Activated CD4-positive, alpha-beta T cell treated with anti-CD3 and anti-CD28 coated beads, Interleukin-2, amount 10 ng/mL, durations not matched to agents 7 days and 5 days (primary cell): Measurements from ENCODE around the gene ALOXE3. TPM values are rescaled to one million over a fixed set of nuclear protein-coding genes. Genes with fewer than 3 reads are reported as not detected.
"Not testable (repeated sequence)": the region's sequence is repeated elsewhere in the genome, so short reads cannot be mapped to it uniquely, and the experiment has no call there.

ENCODE experiments used
- CTCF ChIA-PET: fragments of 350-600 bp; sonication (Branson Sonifier 250); formaldehyde crosslinking; loops from one replicate; lab custom pipeline; 2021; ENCODE audit warnings: antibody characterized with exemption; lab: Charles Lee
- POLR2A ChIA-PET: fragments of 350-600 bp; sonication (Branson Sonifier 250); formaldehyde crosslinking; loops from one replicate; lab custom pipeline; 2021; ENCODE audit warnings: antibody characterized with exemption; lab: Charles Lee
- DNase-seq: peaks from one replicate; pipeline ENCODE4 v3.0.0-alpha.2; 2020
- H3K27ac Mint-ChIP-seq: one replicate; pipeline ENCODE4 v1.8.0; 2021; ENCODE audit warnings: mild to moderate bottlenecking, moderate library complexity, mixed read lengths
- H3K27me3 Mint-ChIP-seq: one replicate; pipeline ENCODE4 v1.8.0; 2021; ENCODE audit warnings: mixed read lengths
- H3K36me3 Mint-ChIP-seq: one replicate; pipeline ENCODE4 v1.8.0; 2021; ENCODE audit warnings: low read depth, mixed read lengths
- H3K4me1 Mint-ChIP-seq: one replicate; pipeline ENCODE4 v1.8.0; 2021; ENCODE audit warnings: mixed read lengths
- H3K4me3 Mint-ChIP-seq: one replicate; pipeline ENCODE4 v1.8.0; 2021; ENCODE audit warnings: mild to moderate bottlenecking, moderate library complexity, mixed read lengths
- H3K9me3 Mint-ChIP-seq: one replicate; pipeline ENCODE4 v1.8.0; 2021; ENCODE audit warnings: mixed read lengths
- total RNA-seq, 2 experiments: library from RNA; stranded (reverse); gene quantifications; one replicate each; pipeline ENCODE4 v1.2.3, GENCODE V29; 2021

The ALOXE3 gene
- total RNA-seq, 2 experiments from 2014 or later: not detected

GRCh38 chr17:8077939-8078338 lies 40.4 kb downstream of the ALOXE3 start:
- CTCF ChIA-PET: interaction anchor here (1.5 to 1.8 kb wide), 2 partner anchors 18 to 41 kb away, joined by 5 to 8 read pairs; no protein-coding TSS in a partner anchor
- H3K27ac Mint-ChIP-seq, POLR2A ChIA-PET: not testable (repeated sequence)

GRCh38 chr17:8076502-8077266 lies 41.6 kb downstream of the ALOXE3 start:
- peaks cover 36% of the 10 kb centered on the region for H3K27me3 Mint-ChIP-seq
- POLR2A ChIA-PET: no interaction called here
- DNase-seq: no peak
- no peak overlapping the region for H3K27ac Mint-ChIP-seq
- H3K9me3 Mint-ChIP-seq: no peaks in the 10 kb centered on the region
- H3K36me3 Mint-ChIP-seq: no peaks in the 10 kb centered on the region
- CTCF ChIA-PET: interaction anchor here (0.6 to 3.5 kb wide), 7 partner anchors 15 to 223 kb away, joined by 3 to 32 read pairs (median 5); no protein-coding TSS in a partner anchor
- no peak overlapping the region for H3K4me3 Mint-ChIP-seq
- H3K4me1 Mint-ChIP-seq: peaks cover 35% of the 10 kb centered on the region

More at GRCh38 chr17:8077939-8078338, 40.4 kb downstream of the ALOXE3 start:
- DNase-seq, H3K4me3 Mint-ChIP-seq, H3K9me3 Mint-ChIP-seq, H3K36me3 Mint-ChIP-seq: not testable (repeated sequence)
- peaks cover 33% of the 10 kb centered on the region for H3K4me1 Mint-ChIP-seq
- H3K27me3 Mint-ChIP-seq: peaks cover 24% of the 10 kb centered on the region

- POLR2A ChIA-PET: no interaction called here
- H3K36me3 Mint-ChIP-seq: no peaks in the 10 kb centered on the region
- no peaks in the 10 kb centered on the region for H3K9me3 Mint-ChIP-seq
- H3K4me1 Mint-ChIP-seq: peaks cover 34% of the 10 kb centered on the region
- H3K27ac Mint-ChIP-seq: no peak overlapping the region
- no peak for DNase-seq
- CTCF ChIA-PET: interaction anchor here (0.6 to 3.5 kb wide), 9 partner anchors 11 to 224 kb away, joined by 3 to 32 read pairs (median 6); partner anchors contain the start of genes ALOX12B and HES7
- no peak overlapping the region for H3K4me3 Mint-ChIP-seq
- H3K27me3 Mint-ChIP-seq: peaks cover 43% of the 10 kb centered on the region
Measured at GRCh38 chr17:8075574-8076342, 42.6 kb downstream of the ALOXE3 start.

- no peak for DNase-seq
- CTCF ChIA-PET: interaction anchor here (1.2 to 3.5 kb wide), 6 partner anchors 12 to 35 kb away, joined by 4 to 32 read pairs (median 14); partner anchors contain the start of gene ALOX12B
Measured at GRCh38 chr17:8075081-8075480, 43.2 kb downstream of the ALOXE3 start.

GRCh38 chr17:8074554-8074953 lies 43.8 kb downstream of the ALOXE3 start:
- Mint-ChIP-seq H3K9me3 (no peaks in the 10 kb centered on the region), H3K4me1 (peaks cover 25% of the 10 kb centered on the region), H3K27ac (no peak overlapping the region), H3K4me3 (no peak overlapping the region), H3K36me3 (no peaks in the 10 kb centered on the region), H3K27me3 (peaks cover 51% of the 10 kb centered on the region)
- CTCF ChIA-PET: interaction anchor here (0.6 to 3.5 kb wide), 12 partner anchors 10 to 162 kb away, joined by 3 to 32 read pairs (median 9); partner anchors contain the start of genes ALOX12B and ALOXE3
- no peak for DNase-seq
- POLR2A ChIA-PET: no interaction called here

More at GRCh38 chr17:8075081-8075480, 43.2 kb downstream of the ALOXE3 start:
- H3K4me3 Mint-ChIP-seq: no peak overlapping the region
- POLR2A ChIA-PET: no interaction called here
- peaks cover 49% of the 10 kb centered on the region for H3K27me3 Mint-ChIP-seq
- no peaks in the 10 kb centered on the region for H3K9me3 Mint-ChIP-seq
- no peaks in the 10 kb centered on the region for H3K36me3 Mint-ChIP-seq
- peaks cover 29% of the 10 kb centered on the region for H3K4me1 Mint-ChIP-seq
- H3K27ac Mint-ChIP-seq: no peak overlapping the region

- Mint-ChIP-seq H3K36me3 (no peaks in the 10 kb centered on the region), H3K27ac (no peak overlapping the region), H3K4me3 (peak overlapping the region; percentile 60), H3K27me3 (peaks cover 57% of the 10 kb centered on the region), H3K4me1 (peaks cover 21% of the 10 kb centered on the region), H3K9me3 (no peaks in the 10 kb centered on the region)
- ChIA-PET CTCF (interaction anchor here (0.6 to 3.5 kb wide), 18 partner anchors 9 to 203 kb away, joined by 3 to 32 read pairs (median 4); partner anchors contain the start of genes ALOX12B and ALOXE3), POLR2A (no interaction called here)
- peak; percentile 85 for DNase-seq
Measured at GRCh38 chr17:8073627-8074484, 44.5 kb downstream of the ALOXE3 start.

- H3K27me3 Mint-ChIP-seq: peaks cover 57% of the 10 kb centered on the region
- no peaks in the 10 kb centered on the region for H3K36me3 Mint-ChIP-seq
- CTCF ChIA-PET: interaction anchor here (1.0 to 3.5 kb wide), 11 partner anchors 9 to 202 kb away, joined by 3 to 32 read pairs (median 13); partner anchors contain the start of genes ALOX12B and ALOXE3
- H3K4me1 Mint-ChIP-seq: peaks cover 21% of the 10 kb centered on the region
- H3K4me3 Mint-ChIP-seq: peak overlapping the region; percentile 9
- H3K27ac Mint-ChIP-seq: no peak overlapping the region
- DNase-seq: peak; percentile 29
- no peaks in the 10 kb centered on the region for H3K9me3 Mint-ChIP-seq
- POLR2A ChIA-PET: no interaction called here
Measured at GRCh38 chr17:8072729-8073461, 45.4 kb downstream of the ALOXE3 start.

GRCh38 chr17:8072341-8072728 lies 46.0 kb downstream of the ALOXE3 start:
- Mint-ChIP-seq H3K36me3 (no peaks in the 10 kb centered on the region), H3K9me3 (no peaks in the 10 kb centered on the region), H3K27ac (no peak overlapping the region), H3K4me3 (peak overlapping the region; percentile 9), H3K4me1 (peaks cover 21% of the 10 kb centered on the region), H3K27me3 (peaks cover 58% of the 10 kb centered on the region)
- ChIA-PET CTCF (no interaction called here), POLR2A (no interaction called here)
- no peak for DNase-seq

GRCh38 chr17:8071496-8071895 lies 46.8 kb downstream of the ALOXE3 start:
- no peaks in the 10 kb centered on the region for H3K9me3 Mint-ChIP-seq
- H3K4me1 Mint-ChIP-seq: peaks cover 21% of the 10 kb centered on the region
- no peak for DNase-seq
- H3K4me3 Mint-ChIP-seq: no peak overlapping the region
- H3K27ac Mint-ChIP-seq: no peak overlapping the region
- ChIA-PET CTCF (interaction anchor here (1.4 to 2.2 kb wide), 3 partner anchors 9 to 150 kb away, joined by 3 to 7 read pairs (median 6); partner anchors contain the start of gene ALOX12B), POLR2A (no interaction called here)
- H3K36me3 Mint-ChIP-seq: no peaks in the 10 kb centered on the region
- peaks cover 58% of the 10 kb centered on the region for H3K27me3 Mint-ChIP-seq

- ChIA-PET CTCF (interaction anchor here (0.6 to 2.0 kb wide), 6 partner anchors 9 to 63 kb away, joined by 3 to 10 read pairs (median 6); no protein-coding TSS in a partner anchor), POLR2A (no interaction called here)
- Mint-ChIP-seq H3K27me3 (peaks cover 50% of the 10 kb centered on the region), H3K4me3 (no peak overlapping the region), H3K27ac (no peak overlapping the region), H3K4me1 (peaks cover 20% of the 10 kb centered on the region), H3K9me3 (no peaks in the 10 kb centered on the region), H3K36me3 (no peaks in the 10 kb centered on the region)
- DNase-seq: no peak
Measured at GRCh38 chr17:8069587-8069860, 48.8 kb downstream of the ALOXE3 start.

GRCh38 chr17:8068736-8069586 lies 49.4 kb downstream of the ALOXE3 start:
- POLR2A ChIA-PET: no interaction called here
- no peaks in the 10 kb centered on the region for H3K9me3 Mint-ChIP-seq

More at GRCh38 chr17:8068736-8069586, 49.4 kb downstream of the ALOXE3 start:
- Mint-ChIP-seq H3K4me1 (peaks cover 16% of the 10 kb centered on the region), H3K4me3 (no peak overlapping the region), H3K27ac (no peak overlapping the region), H3K27me3 (peaks cover 48% of the 10 kb centered on the region), H3K36me3 (no peaks in the 10 kb centered on the region)
- no peak for DNase-seq
- CTCF ChIA-PET: interaction anchor here (0.6 to 2.0 kb wide), 8 partner anchors 8 to 63 kb away, joined by 3 to 10 read pairs (median 4); no protein-coding TSS in a partner anchor
